ENCODE data around the gene FRK.
"Not testable (repeated sequence)": the region's sequence is repeated elsewhere in the genome, so short reads cannot be mapped to it uniquely, and the experiment has no call there.

The FRK gene

GRCh38 chr6:116074732-116075390 lies 14.2 kb upstream of the FRK start:
- no peak for DNase-seq (ENCODE audit: low read depth, low spot score)

DNA sequence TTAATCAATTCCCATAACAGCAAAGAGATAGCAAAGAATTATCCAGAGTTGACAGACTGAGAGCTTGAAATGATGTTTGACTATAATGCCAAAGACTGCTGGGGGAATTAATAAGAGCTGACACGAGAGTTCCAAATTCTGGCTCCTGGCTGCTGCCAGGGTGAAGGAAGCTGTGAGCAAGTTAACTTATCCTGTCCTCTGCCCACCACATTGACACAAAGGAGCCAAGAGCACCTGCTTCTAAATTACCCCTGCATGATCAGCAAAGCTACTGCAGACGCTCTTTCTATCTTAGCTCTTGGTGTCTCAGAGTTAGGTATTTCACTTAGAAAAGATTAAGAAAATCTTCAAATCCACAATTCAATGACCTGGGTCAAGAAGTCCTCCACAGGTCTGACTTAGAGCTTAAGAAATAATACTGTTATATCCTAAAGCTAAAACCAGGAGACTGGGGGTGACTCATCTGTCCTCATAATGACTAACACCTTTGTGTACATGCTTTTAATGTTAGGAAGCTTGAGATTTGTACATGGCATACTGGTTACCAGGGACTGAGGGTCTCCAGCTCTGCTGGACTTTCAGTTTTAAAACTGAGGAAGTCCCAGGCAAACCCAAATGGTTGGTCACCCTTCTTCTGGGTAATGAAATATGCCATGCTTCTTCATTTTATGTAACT lies 13.2 kb upstream of the FRK start:
- no peak for DNase-seq (ENCODE audit: low read depth, low spot score)

DNA sequence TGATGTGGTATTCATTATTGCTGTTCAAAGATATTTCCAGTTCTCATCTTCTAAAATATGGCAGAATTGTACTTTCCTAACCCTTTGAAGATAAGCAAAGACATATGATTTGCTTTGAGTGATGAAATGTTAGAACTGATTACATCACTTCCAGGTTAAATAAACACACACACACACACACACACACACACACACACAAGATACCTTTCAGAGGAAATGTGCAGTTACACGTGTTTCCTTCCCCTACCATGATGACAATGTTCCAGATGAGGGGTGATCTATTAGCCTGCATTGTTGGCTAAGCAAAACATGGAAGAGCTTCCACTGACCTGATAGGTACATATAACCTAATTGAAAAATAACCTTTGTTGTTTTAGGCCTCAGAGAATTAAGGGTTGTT lies 11.7 kb upstream of the FRK start:
- DNase-seq (ENCODE audit: low read depth, low spot score), result no peak

DNA sequence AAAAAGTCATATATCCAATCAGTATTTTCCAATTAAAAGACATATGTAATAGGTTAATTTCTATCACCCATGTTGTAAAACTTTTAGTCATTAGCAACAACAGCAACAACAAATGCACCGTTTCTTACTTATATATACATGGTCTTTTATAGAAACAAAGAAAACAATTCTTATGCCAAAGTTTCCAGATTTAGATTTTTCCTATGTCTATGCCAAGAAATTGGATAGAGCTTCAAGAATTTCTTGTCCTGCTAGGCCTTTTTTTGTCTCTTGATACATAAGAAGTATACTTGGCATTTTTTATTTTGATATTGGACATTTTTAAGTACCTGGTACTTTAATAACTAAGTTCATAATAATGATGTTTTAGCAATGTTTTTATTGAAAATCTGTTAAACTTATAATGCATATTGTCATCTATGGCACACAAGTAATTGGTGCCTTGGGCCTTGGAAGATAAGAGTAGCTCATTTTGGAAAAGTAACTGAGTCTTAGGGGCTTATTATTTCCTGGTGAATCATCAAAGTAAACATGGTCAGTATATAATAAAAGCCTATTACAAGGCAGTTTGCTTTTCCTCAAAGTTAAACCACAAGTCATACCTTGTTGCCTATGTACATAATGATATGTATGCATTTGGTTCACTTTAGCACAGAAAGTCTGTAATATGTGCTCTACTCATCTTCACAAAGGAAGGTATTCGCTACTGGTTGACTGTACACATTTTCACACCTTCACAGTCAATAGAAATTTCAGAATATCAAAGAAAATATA lies 10.1 kb upstream of the FRK start:
- no peak for DNase-seq (ENCODE audit: low read depth, low spot score)

DNA sequence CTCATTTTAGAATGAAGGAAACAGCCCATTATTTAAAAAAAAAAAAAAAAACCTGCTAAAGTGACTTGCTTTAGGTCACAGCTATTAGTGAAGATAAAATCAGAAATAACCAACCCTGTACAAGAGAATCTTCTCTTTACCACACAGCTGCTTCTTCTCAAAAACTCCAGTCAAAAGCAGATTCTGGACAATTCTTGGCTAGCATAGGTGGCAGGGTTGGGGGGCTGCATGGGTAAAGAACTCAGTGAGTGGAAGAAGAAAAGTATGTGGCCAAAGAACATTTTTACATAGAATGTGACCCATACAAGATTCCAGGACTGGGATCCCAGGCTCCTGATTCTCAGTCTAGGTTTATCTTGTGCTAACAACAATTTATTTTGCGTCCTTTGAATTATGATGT lies 9.4 kb upstream of the FRK start:
- DNase-seq (ENCODE audit: low read depth, low spot score), result no peak

DNA sequence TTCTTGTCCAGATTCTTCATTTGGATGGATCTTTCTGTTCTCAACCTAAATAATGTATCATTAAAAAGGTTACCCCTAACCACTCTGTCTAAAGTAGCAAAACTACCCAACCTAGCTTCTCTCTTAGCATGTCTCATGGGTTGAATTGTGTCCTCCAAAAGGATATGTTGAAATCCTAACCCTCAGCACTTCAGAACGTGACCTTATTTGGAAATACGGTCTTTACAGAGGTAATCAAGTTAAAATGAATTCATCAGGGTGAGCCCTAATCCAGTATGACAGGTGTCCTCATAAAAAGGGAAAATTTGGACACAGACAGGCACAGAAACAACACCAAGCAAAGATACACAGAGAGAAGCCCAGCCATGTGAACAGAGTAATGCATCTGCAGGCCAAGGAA lies 6.1 kb upstream of the FRK start:
- DNase-seq (ENCODE audit: low read depth, low spot score), result no peak

DNA sequence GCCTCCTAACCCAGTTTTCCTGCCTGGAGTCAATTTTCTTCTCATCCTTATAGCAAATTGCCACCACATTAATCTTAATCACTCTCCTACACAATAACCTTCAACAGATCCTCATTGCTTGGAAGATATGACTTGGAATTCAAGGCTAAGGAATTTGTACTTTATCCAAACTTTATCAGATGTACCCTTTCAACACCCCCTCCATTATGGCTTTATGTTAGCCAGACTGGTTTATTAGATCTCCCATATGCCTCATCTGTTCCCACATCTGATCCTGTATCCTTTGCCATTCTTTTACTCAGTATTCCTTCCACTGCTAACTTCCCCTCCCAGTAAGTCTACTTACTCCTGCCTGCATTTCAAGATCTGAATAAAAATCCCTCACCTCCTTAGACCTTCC lies 4.0 kb upstream of the FRK start:
- no peak for DNase-seq (ENCODE audit: low read depth, low spot score)

- no peak for DNase-seq (ENCODE audit: low read depth, low spot score)
Observed at GRCh38 chr6:116062496-116062895, 1.8 kb upstream of the FRK start.

DNA sequence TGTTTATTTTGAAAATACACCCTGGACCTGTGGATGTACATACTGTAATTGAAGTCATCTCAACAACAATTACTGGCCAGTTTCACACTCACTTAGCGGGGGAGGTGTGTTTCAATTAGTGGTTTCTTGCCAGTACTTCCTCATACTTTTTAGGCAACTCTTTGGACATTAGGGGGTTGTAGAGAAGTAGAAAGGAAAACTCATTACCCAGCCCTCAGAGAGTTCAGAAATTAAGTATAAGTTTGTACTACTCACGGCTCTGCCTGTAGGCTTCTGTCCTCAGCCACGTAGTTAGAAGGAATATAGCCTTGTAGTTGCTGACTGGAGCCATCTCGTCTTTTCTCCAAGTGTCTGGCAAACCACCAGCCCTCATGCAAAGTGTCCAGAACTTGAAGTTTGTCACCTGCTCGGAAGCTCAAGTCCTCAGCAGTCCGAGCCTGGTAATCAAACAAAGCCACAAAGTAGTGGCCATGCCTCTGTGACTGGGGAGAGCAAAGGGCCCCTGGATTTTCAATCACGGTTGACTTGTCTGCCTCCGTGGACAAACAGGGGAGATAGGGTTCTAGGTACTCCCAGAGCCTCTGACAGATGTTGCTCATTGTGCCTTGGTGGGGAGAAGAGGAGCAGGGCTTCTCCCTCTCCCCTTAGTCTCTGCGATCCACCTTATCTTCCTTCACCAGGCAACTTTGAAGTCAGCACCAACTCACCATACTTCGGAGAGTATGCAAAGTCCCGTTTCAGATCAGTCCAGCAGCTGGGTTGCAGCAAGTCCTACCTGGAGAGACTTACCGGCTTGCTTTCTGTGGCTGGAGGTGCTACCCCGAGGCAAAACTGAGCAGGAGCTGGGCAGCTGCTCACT lies 749 bp downstream of the FRK start:
- DNase-seq (ENCODE audit: low read depth, low spot score), result no peak

GRCh38 chr6:116057766-116058165 lies 2.9 kb downstream of the FRK start:
- DNase-seq (ENCODE audit: low read depth, low spot score), result no peak

DNA sequence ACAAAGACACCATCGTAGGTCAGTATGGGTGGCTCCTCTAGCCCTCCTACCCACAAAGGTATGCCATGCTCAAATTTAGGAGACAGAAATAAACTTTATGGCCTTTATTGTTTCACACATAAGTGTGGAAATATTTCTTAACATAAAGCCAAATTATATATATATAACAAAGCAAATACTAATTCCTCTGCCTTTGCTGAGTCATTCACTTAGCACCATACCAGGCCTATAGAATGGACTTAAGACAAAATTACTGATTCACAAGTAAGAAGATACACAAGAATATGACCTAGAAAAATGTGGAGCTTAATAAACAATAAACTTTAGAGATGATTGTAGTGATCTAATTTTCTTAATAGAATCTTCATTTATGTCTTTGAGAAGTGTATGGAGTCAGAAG lies 5.2 kb downstream of the FRK start:
- no peak for DNase-seq (ENCODE audit: low read depth, low spot score)

GRCh38 chr6:116051244-116051643 lies 9.4 kb downstream of the FRK start:
- DNase-seq (ENCODE audit: low read depth, low spot score), result no peak

DNA sequence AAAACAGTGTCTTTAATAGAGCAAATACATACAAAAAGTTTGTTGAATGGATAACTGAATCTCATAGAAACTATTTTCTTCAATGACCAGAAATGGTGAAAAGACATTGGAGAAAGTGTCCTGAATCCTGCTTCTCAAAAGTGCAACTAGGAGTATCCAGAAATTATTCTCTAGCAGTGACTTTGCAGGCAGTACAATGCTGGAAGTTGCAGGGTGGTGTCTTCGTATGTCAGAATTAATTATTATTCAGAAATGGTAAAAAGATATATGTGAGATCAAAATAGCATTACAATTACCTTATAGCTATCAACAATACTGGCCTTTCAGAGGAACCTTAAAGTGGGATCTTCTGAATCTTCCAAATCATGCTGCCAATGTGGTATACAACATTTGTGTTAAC lies 10.0 kb downstream of the FRK start:
- no peak for DNase-seq (ENCODE audit: low read depth, low spot score)

DNA sequence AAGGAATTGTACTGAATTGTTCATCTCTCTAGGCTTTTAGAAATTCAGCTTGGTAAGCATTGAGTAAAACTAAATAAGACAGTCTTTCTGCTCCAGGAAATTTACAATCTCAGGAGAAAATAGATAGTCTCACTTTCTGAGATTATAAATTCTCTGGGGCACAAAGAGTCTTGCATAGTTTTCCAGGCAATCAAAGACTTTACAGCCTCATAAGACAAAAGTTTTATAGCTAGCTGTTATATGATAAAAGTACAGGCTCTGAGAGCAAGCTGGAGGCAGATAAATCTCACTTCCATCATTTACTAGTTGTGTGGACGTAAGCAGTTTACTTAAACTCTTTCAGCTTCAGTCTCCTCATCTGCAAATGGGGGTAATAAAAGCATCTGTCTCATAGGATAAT lies 11.4 kb downstream of the FRK start:
- no peak for DNase-seq (ENCODE audit: low read depth, low spot score)

DNA sequence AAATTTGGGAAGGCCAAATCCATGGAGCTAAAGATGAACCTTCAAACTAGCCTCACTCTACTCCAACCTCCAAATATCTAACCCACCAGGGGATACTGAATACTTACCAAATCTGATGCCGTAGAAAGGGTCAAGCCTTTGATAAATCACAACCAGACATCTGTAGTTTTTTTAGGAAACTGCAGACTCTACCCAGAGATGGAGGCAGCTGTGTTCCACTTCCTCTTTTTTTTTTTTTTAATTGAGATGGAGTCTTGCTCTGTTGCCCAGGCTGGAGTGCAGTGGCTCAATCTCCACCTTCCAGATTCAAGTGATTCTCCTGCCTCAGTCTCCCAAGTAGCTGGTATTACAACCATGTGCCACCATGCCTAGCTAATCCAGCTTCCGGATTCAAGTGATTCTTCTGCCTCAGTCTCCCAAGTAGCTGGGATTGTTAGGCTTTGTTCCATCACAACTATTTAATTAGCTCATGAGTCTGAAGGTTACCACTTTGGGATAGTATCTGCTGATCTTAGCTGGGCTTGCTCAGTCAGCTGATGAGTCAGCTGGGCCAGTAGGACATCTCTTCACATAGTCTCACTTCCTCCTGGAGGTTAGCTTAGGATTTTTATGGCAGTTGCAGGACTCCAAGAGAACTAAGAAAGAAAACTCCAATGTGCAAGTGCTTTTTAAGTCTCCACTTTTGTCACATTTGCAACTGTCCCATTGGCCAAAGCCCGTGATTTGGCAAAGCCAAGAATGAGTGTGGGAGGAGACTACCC lies 13.3 kb downstream of the FRK start:
- no peak for DNase-seq (ENCODE audit: low read depth, low spot score)

GRCh38 chr6:116046737-116047136 lies 14.0 kb downstream of the FRK start:
- DNase-seq (ENCODE audit: low read depth, low spot score), result no peak

DNA sequence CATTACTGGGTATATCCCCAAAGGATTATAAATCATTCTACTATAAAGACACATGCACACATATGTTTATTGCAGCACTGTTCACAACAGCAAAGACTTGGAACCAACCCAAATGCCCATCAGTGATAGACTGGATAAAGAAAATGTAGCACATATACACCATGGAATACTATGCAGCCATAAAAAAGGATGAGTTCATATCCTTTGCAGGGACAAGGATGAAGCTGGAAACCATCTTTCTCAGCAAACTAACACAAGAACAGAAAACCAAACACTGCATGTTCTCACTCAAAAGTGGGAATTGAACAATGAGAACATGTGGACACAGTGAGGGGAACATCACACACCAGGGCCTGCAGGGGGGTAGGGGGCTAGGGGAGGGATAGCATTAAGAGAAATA lies 14.4 kb downstream of the FRK start:
- DNase-seq (ENCODE audit: low read depth, low spot score), result not testable (repeated sequence)

GRCh38 chr6:116041934-116042333 lies 18.8 kb downstream of the FRK start:
- DNase-seq (ENCODE audit: low read depth, low spot score), result no peak

- no peak for DNase-seq (ENCODE audit: low read depth, low spot score)
Observed at GRCh38 chr6:116040993-116041392, 19.7 kb downstream of the FRK start.

DNA sequence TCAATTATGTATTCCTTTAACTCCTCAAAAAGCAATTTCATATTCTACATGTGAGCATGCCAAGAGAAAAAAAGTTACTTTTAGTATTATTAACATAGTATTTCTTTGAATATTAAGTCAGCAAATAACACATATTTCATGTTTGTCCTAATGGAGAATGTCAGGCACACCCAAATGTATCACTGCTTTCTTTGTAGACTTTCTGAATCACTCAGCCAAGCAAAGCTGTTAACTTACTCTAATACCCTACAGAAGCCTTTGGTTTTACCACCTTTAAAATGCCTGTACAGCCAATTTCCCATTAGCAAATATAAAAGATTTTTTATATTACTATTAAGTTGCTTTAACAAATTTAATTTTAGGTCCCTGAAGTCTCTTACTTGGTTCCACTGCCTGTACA lies 23.8 kb downstream of the FRK start:
- DNase-seq (ENCODE audit: low read depth, low spot score), result no peak

- DNase-seq (ENCODE audit: low read depth, low spot score), result no peak
Observed at GRCh38 chr6:116036075-116036773, 24.5 kb downstream of the FRK start.
